H1 (cell line): ENCODE results near the gene EDC3. TPM values are rescaled to one million over a fixed set of nuclear protein-coding genes. Genes with fewer than 3 reads are reported as not detected.

Source experiments
- CTCF ChIA-PET: fragments of 300-600 bp; sonication (Branson Sonifier 250); formaldehyde crosslinking; loops from one replicate; lab custom pipeline; 2021; ENCODE audit not compliant: partially characterized antibody; lab: Charles Lee
- POLR2A ChIA-PET: fragments of 300-600 bp; sonication (Branson Sonifier 250); formaldehyde crosslinking; loops from one replicate; lab custom pipeline; 2021; ENCODE audit warnings: inconsistent platforms; ENCODE audit not compliant: partially characterized antibody; lab: Charles Lee
- DNase-seq, 2 experiments: peaks; one replicate each; pipeline versions ENCODE4 v3.0.0 to v3.0.0-alpha.2; 2010 to 2022; ENCODE audit warnings: low spot score in 2 of 2, low read depth in 1 of 2, mixed read lengths in 1 of 2
- FAIRE-seq: peaks from 2 replicates; lab custom pipeline; 2011; peaks lifted over from hg19 to GRCh38; lab: Jason Lieb, UNC
- H2AFZ ChIP-seq: 2 replicates; pipeline ENCODE4 v1.8.1; 2012; ENCODE audit warnings: low read length, inconsistent platforms
- H2AK5ac ChIP-seq: 2 replicates; pipeline ENCODE4 v1.6.1; 2013; ENCODE audit warnings: low read depth, low read length
- H2BK120ac ChIP-seq: replicated peaks from 2 replicates; pipeline ENCODE3; 2013; ENCODE audit warnings: low read depth, low read length, inconsistent platforms
- H2BK12ac ChIP-seq: 2 replicates; pipeline ENCODE4 v1.6.1; 2013; ENCODE audit warnings: low read depth, low read length
- H2BK15ac ChIP-seq: 2 replicates; pipeline ENCODE4 v1.6.1; 2013; ENCODE audit warnings: low read length
- H2BK20ac ChIP-seq: 2 replicates; pipeline ENCODE4 v1.6.1; 2013; ENCODE audit warnings: low read length
- H2BK5ac ChIP-seq: 2 replicates; pipeline ENCODE4 v1.6.1; 2013; ENCODE audit warnings: low read depth, low read length
- H3K14ac ChIP-seq: 2 replicates; pipeline ENCODE4 v1.6.1; 2013; ENCODE audit warnings: inconsistent platforms; ENCODE audit not compliant: insufficient read length
- H3K18ac ChIP-seq: 2 replicates; pipeline ENCODE4 v1.6.1; 2013; ENCODE audit warnings: low read length; ENCODE audit errors: extremely low read depth
- H3K23ac ChIP-seq: 2 replicates; pipeline ENCODE4 v1.6.1; 2013; ENCODE audit warnings: inconsistent platforms; ENCODE audit not compliant: insufficient read length
- H3K23me2 ChIP-seq: 2 replicates; pipeline ENCODE4 v1.6.1; 2013; ENCODE audit warnings: low read depth, low read length
- H3K27ac ChIP-seq: 2 replicates; pipeline ENCODE4 v1.6.1; 2011; ENCODE audit warnings: low read depth, low read length, inconsistent platforms
- H3K27me3 ChIP-seq, 4 experiments: replicated peaks in 1 of 4; 1 replicate in 1 of 4; 2 replicates in 3 of 4; pipeline versions ENCODE4 v1.6.1 to v1.8.1; 2011 to 2013; ENCODE audit warnings: low read length in 3 of 4, mild to moderate bottlenecking in 3 of 4, inconsistent platforms in 2 of 4, mixed read lengths in 2 of 4, moderate library complexity in 1 of 4; ENCODE audit not compliant: control insufficient read depth in 3 of 4, insufficient read depth in 3 of 4; ENCODE audit errors: extremely low read depth in 1 of 4
- H3K36me3 ChIP-seq, 4 experiments: 2 replicates each; pipeline versions ENCODE4 v1.6.1 to v1.8.1; 2011 to 2013; ENCODE audit warnings: mild to moderate bottlenecking in 4 of 4, low read length in 3 of 4, moderate library complexity in 2 of 4, control low read depth in 1 of 4, inconsistent platforms in 1 of 4; ENCODE audit not compliant: insufficient read depth in 4 of 4, control insufficient read depth in 2 of 4
- H3K4ac ChIP-seq: replicated peaks from 2 replicates; pipeline ENCODE3; 2013; ENCODE audit warnings: low read length, low read depth, mixed read lengths, inconsistent platforms; ENCODE audit not compliant: insufficient read length
- H3K4me1 ChIP-seq, 4 experiments: replicated peaks in 1 of 4; 1 replicate in 1 of 4; 2 replicates in 3 of 4; pipeline versions ENCODE4 v1.6.1 to v1.8.1; 2011 to 2013; ENCODE audit warnings: low read length in 3 of 4, inconsistent platforms in 2 of 4, mixed read lengths in 1 of 4; ENCODE audit not compliant: insufficient read depth in 4 of 4, control insufficient read depth in 3 of 4
- H3K4me2 ChIP-seq, 2 experiments: 2 replicates each; pipeline versions ENCODE4 v1.6.1 to v1.8.1; 2011 to 2013; ENCODE audit warnings: low read depth in 2 of 2, low read length in 2 of 2, control low read depth in 1 of 2, inconsistent platforms in 1 of 2, mild to moderate bottlenecking in 1 of 2; ENCODE audit not compliant: insufficient read depth in 1 of 2
- H3K4me3 ChIP-seq, 4 experiments: fragments of 200-600, 300-600 bp in 1 of 4; sonication (generic), shearing (Covaris generic), sonication (Bioruptor Twin) in 1 of 4; 2 replicates each; pipeline versions ENCODE4 v1.5.1 to v1.8.1; 2011 to 2016; ENCODE audit warnings: low read length in 4 of 4, low read depth in 3 of 4, control low read depth in 2 of 4, inconsistent platforms in 2 of 4, mild to moderate bottlenecking in 2 of 4, mixed read lengths in 1 of 4, moderate library complexity in 1 of 4; ENCODE audit not compliant: insufficient read depth in 2 of 4; ENCODE audit errors: extremely low read depth in 1 of 4
- H3K56ac ChIP-seq: replicated peaks from 2 replicates; pipeline ENCODE3; 2013; ENCODE audit warnings: low read depth, mild to moderate bottlenecking, mixed read lengths, low read length, inconsistent platforms; ENCODE audit not compliant: insufficient read length
- H3K79me1 ChIP-seq: 2 replicates; pipeline ENCODE4 v1.6.1; 2013; ENCODE audit warnings: low read depth, low read length, control low read depth
- H3K79me2 ChIP-seq, 2 experiments: 2 replicates each; pipeline versions ENCODE4 v1.6.1 to v1.8.1; 2012 to 2013; ENCODE audit warnings: low read length in 2 of 2, mild to moderate bottlenecking in 2 of 2, inconsistent platforms in 1 of 2; ENCODE audit not compliant: insufficient read depth in 2 of 2, control insufficient read depth in 1 of 2
- H3K9ac ChIP-seq, 4 experiments: replicated peaks in 1 of 4; 1 replicate in 1 of 4; 2 replicates in 3 of 4; pipeline versions ENCODE4 v1.6.1 to v1.8.1; 2011 to 2013; ENCODE audit warnings: low read depth in 3 of 4, low read length in 3 of 4, control low read depth in 2 of 4, mild to moderate bottlenecking in 2 of 4, moderate library complexity in 2 of 4, inconsistent platforms in 1 of 4; ENCODE audit errors: extremely low read depth in 1 of 4
- H3K9me3 ChIP-seq, 2 experiments: 2 replicates each; pipeline versions ENCODE4 v1.6.1 to v1.8.1; 2012 to 2013; ENCODE audit warnings: mild to moderate bottlenecking in 2 of 2, moderate library complexity in 2 of 2, control low read depth in 1 of 2, inconsistent platforms in 1 of 2, low read depth in 1 of 2, low read length in 1 of 2, mixed read lengths in 1 of 2; ENCODE audit not compliant: insufficient read depth in 2 of 2
- H4K20me1 ChIP-seq, 2 experiments: replicated peaks in 1 of 2; 2 replicates each; pipeline versions ENCODE3 to v1.8.1; 2011 to 2013; ENCODE audit warnings: inconsistent platforms in 2 of 2, low read length in 2 of 2, mild to moderate bottlenecking in 1 of 2; ENCODE audit not compliant: insufficient read depth in 2 of 2, control insufficient read depth in 1 of 2
- H4K5ac ChIP-seq: 2 replicates; pipeline ENCODE4 v1.6.1; 2013; ENCODE audit warnings: low read length, low read depth, mixed read lengths, inconsistent platforms; ENCODE audit not compliant: insufficient read length
- H4K8ac ChIP-seq: 2 replicates; pipeline ENCODE4 v1.8.0; 2013; ENCODE audit warnings: mild to moderate bottlenecking, moderate library complexity, low read length, inconsistent platforms; ENCODE audit not compliant: insufficient read depth; ENCODE audit errors: extremely low read depth
- H4K91ac ChIP-seq: replicated peaks from 2 replicates; pipeline ENCODE3; 2013; ENCODE audit warnings: low read length, mixed read lengths, inconsistent platforms; ENCODE audit not compliant: insufficient read length
- ASH2L ChIP-seq: fragments of 200-600, 300-600 bp; sonication (generic); IDR thresholded peaks from one replicate; pipeline ENCODE4 v1.7.1; 2017; ENCODE audit warnings: low read length
- BRCA1 ChIP-seq: IDR thresholded peaks from 2 replicates; pipeline ENCODE4 v1.6.1; 2012; ENCODE audit warnings: low read depth, low read length, improper control_type of control experiment
- CTBP2 ChIP-seq: IDR thresholded peaks from 2 replicates; pipeline ENCODE4 v1.7.0; 2011; ENCODE audit warnings: borderline replicate concordance, mild to moderate bottlenecking, moderate library complexity, mixed read lengths, low read length; ENCODE audit not compliant: insufficient read depth, insufficient read length
- EGR1 ChIP-seq: IDR thresholded peaks from 2 replicates; pipeline ENCODE4 v1.6.1; 2011; ENCODE audit warnings: low read depth, low read length, borderline replicate concordance
- FOSL1 ChIP-seq: IDR thresholded peaks from 2 replicates; pipeline ENCODE4 v1.6.1; 2011; ENCODE audit warnings: mild to moderate bottlenecking, low read depth, low read length, moderate library complexity; ENCODE audit not compliant: insufficient read depth
- HDAC6 ChIP-seq: IDR thresholded peaks from one replicate; pipeline ENCODE4 v1.7.1; 2012; ENCODE audit warnings: low read depth, mild to moderate bottlenecking, inconsistent platforms, low read length, moderate library complexity
- JUND ChIP-seq: IDR thresholded peaks from 2 replicates; pipeline ENCODE4 v1.6.1; 2011; ENCODE audit warnings: mild to moderate bottlenecking, improper control_type of control experiment, low read length
- KDM5A ChIP-seq: fragments of 200-600 bp; IDR thresholded peaks from 2 replicates; pipeline ENCODE4 v1.7.1; 2012; ENCODE audit warnings: mild to moderate bottlenecking, low read length, inconsistent platforms, mixed read lengths
- NRF1 ChIP-seq: IDR thresholded peaks from 2 replicates; pipeline ENCODE4 v1.6.1; 2011; ENCODE audit warnings: mild to moderate bottlenecking, low read depth, low read length, improper control_type of control experiment
- PHF8 ChIP-seq: fragments of 200-600 bp; sonication (generic); conservative IDR thresholded peaks from 2 replicates; pipeline ENCODE4 v1.7.1; 2012; ENCODE audit warnings: low read depth, mild to moderate bottlenecking, inconsistent platforms, low read length, moderate library complexity
- RBBP5 ChIP-seq: IDR thresholded peaks from 2 replicates; pipeline ENCODE4 v1.7.1; 2012; ENCODE audit warnings: low read depth, mild to moderate bottlenecking, inconsistent platforms, low read length, moderate library complexity, borderline replicate concordance
- TBP ChIP-seq: IDR thresholded peaks from 2 replicates; pipeline ENCODE4 v1.6.1; 2011; ENCODE audit warnings: low read depth, low read length, improper control_type of control experiment
- ZNF274 ChIP-seq: IDR thresholded peaks from 2 replicates; pipeline ENCODE4 v1.7.0; 2012; ENCODE audit warnings: low read length, borderline replicate concordance; ENCODE audit errors: extremely low read depth
- WGBS, 2 experiments: shearing (Covaris generic) in 1 of 2; methylation state at CpG; one replicate each; pipeline versions ENCODE4 v1.1.6 to v1.1.7; 2013 to 2015; ENCODE audit warnings: low lambda C conversion rate in 2 of 2, mixed read lengths in 2 of 2, inconsistent platforms in 1 of 2, low coverage in 1 of 2, missing lambda C conversion rate in 1 of 2; ENCODE audit not compliant: insufficient replicate concordance in 2 of 2, insufficient coverage in 1 of 2, insufficient read length in 1 of 2; ENCODE audit errors: extremely low coverage in 1 of 2, missing lambda C conversion rate in 1 of 2; 5-methylcytosine and 5-hydroxymethylcytosine counted together
- polyA plus RNA-seq, 7 experiments: library from polyadenylated mRNA; depleted of rRNA in 3 of 7; stranded (reverse) in 5 of 7; unstranded in 2 of 7; fragments of >200 nt in 5 of 7; fragments of 200-250 nt in 2 of 7; gene quantifications; 1 replicate in 5 of 7; 2 replicates in 1 of 7; 4 replicates in 1 of 7; pipeline versions ENCODE4 v1.2.1 to v1.2.3, GENCODE V29; 2011 to 2013; ENCODE audit warnings: missing spikeins in 2 of 7, mixed read lengths in 2 of 7
- total RNA-seq: library from RNA; stranded (reverse); fragmentation: NEBNext Ultra II Directional; extraction: Animal tissue kit (Norgen Biotek cat#: 25700); gene quantifications from 2 replicates; pipeline ENCODE4 v1.2.1, GENCODE V29; 2021

Gene EDC3
- total and polyA plus RNA-seq, 2 of the 8 experiments (the other 6 are each of a cell fraction or from before 2014, with no cell fraction given), result 45.0 to 50.8 TPM

GRCh38 chr15:74603026-74603788 is 92.6 kb downstream of the EDC3 start:
- no peak overlapping the region for H4K91ac ChIP-seq
- H3K4me2 ChIP-seq, result no peak overlapping the region
- POLR2A ChIA-PET, result interaction anchor here (1.0 to 9.3 kb wide), 3 partner anchors 8 to 32 kb away, joined by 3 to 122 read pairs (median 3); partner anchors contain the start of gene CLK3
- no peak overlapping the region for H4K8ac ChIP-seq
- no peak overlapping the region for H3K9ac ChIP-seq
- H3K9me3 ChIP-seq, result no peaks in the 10 kb centered on the region
- peaks cover 0 to 7% of the 10 kb centered on the region in 2 experiments for H4K20me1 ChIP-seq
- H4K5ac ChIP-seq, result no peak overlapping the region
- H2AFZ ChIP-seq, result no peak overlapping the region
- H3K4me1 ChIP-seq, result peaks cover 0 to 3% (median under 1%) of the 10 kb centered on the region in 4 experiments; a peak in 4 of 7 replicates
- H3K4ac ChIP-seq, result no peak overlapping the region
- no peak overlapping the region for H2BK12ac ChIP-seq
- no peak for DNase-seq
- H3K27me3 ChIP-seq, result peaks cover 0 to 3% (median 0%) of the 10 kb centered on the region in 4 experiments; a peak in 2 of 7 replicates
- no peak overlapping the region for H2BK20ac ChIP-seq
- no peaks in the 10 kb centered on the region for H3K36me3 ChIP-seq
- H2BK15ac ChIP-seq, result no peak overlapping the region
- H3K18ac ChIP-seq, result no peak overlapping the region
- WGBS, 2 experiments, result 91% methylated on average over 12 of the region's 13 CpGs; no CpG with 5 or more reads in 1 of the 2 experiments
- no peaks in the 10 kb centered on the region for H3K79me2 ChIP-seq
- no peak overlapping the region for H2AK5ac ChIP-seq
- H3K79me1 ChIP-seq, result no peaks in the 10 kb centered on the region
- no peak overlapping the region for H3K4me3 ChIP-seq
- H3K23me2 ChIP-seq, result no peaks in the 10 kb centered on the region
- H2BK5ac ChIP-seq, result no peak overlapping the region
- H3K27ac ChIP-seq, result no peak overlapping the region
- no peak overlapping the region for H2BK120ac ChIP-seq
- no peak overlapping the region for H3K56ac ChIP-seq
- CTCF ChIA-PET, result interaction anchor here (0.7 to 1.9 kb wide), 7 partner anchors 8 to 227 kb away, joined by 3 to 8 read pairs (median 3); no protein-coding TSS in a partner anchor
- no peak overlapping the region for H3K23ac ChIP-seq
- H3K14ac ChIP-seq, result no peak overlapping the region
- FAIRE-seq, result no peak
- TF ChIP-seq NRF1, result no peak
- TF ChIP-seq ASH2L, result no peak
- TF ChIP-seq FOSL1, result no peak
- TF ChIP-seq ZNF274, result no peak
- no peak for TF ChIP-seq BRCA1
- TF ChIP-seq TBP, result no peak
- no peak for TF ChIP-seq CTBP2
- no peak for TF ChIP-seq EGR1
- TF ChIP-seq KDM5A, result no peak
- TF ChIP-seq PHF8, result no peak
- no peak for TF ChIP-seq HDAC6
- TF ChIP-seq JUND, result no peak
- no peak for TF ChIP-seq RBBP5
